Activated CD8-positive, alpha-beta memory T cell treated with anti-CD3 and anti-CD28 coated beads for 1 hour (primary cell): ENCODE data around the gene SETD6.

ENCODE experiments used
- DNase-seq, 2 donors: peaks; one replicate each; pipeline ENCODE4 v3.0.0-alpha.2; 2020; ENCODE audit warnings: low read depth in 1 of 2; ENCODE audit errors: extremely low read depth in 1 of 2

Gene SETD6

DNA sequence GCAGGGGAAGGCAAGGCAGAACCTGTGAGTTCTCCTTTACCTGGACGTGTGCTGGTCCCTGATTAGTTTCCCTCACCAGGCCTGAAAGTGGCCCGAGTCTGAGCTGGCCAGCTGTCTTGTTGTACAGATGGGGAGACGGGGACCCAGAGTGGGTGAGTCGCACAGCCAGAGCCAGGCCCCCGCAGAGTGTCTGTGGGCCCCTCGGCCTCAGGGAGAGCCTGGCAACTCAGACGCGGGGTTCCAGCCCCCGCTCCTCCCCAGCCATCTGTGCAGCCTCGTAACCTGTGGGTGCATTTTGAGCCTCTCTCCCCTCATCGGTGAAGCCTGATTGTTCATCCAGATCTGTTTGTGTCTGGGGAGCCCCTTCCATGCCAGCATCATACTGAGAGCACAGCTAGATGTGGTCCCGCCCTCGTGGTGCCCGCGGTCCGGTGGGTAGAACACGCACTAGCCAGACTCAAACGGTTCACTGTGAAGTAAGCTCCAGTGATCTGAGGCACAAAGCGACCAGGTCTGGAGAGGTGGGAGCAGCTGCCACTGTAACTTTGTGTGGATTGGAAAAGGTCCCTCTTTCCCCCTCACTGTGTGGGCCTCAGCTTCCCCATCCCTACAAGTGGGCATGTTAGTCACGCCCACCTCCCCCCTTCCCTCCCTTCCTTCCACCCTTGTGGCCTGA lies 21.4 kb upstream of the SETD6 start:
- DNase-seq, result no peak

DNA sequence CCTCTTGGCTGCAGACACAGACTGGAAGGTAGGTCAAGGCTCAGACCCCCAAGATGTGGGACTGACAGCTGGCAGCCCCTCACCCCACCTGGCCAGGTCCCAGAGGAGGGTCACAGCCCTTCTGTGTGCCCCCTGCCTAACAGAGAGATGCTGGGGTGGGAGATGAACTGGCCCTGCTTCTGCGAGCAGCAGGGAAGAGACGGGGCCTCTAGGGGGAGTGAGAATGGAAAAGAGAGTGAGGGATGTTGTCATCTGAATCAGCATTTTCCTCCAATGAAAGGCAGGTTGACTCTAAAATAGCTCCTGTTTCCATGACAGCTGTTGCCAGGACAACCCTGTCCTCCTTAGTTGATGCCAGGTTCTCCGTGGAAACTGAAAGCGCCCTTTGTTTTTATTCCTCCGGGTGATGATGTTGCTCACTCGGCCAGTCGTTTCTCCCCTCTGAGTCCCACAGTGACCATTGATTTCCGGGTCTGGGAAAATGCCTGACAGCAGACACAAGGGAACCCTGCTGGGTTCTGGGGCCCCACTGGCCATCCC lies 20.3 kb upstream of the SETD6 start:
- no peak for DNase-seq

DNA sequence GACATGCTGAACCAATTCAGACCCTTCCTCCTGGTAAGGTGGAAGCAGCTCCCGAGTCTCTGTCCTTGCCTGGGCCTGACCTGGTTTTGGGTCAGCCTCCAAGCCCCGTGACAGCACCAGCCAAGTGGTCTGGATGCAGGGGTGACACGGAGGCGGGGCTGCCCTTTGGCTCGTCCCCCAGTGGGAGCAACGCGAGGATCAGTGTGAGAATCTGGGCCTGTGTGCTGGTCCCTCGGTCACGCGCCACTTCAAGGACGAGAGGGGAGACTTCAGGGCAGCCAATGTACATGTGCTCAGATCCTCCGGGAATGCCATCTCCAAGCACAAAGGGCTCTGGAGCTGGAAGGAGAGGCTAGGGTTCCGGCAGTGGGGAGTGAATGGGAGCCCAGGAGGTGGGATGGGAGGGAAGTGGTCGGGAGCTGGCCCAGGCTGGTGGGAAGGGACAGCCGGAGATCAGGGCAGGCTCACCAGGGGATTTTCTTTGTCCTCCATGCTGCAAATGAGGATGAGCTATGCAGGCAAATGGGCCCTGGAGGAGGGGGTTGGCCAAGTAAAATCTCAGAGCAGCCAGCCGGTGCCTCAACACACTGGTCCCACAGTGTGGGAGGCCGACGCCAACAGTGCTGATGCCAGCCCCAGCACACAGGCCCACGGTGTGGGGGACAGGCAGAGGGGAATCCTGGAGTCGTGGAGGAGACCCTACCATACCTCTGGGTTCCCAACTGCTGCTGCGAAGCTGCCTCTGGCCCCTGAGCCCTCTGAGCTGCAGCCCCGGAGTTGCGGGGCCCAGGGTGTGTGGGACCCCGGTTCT lies 19.6 kb upstream of the SETD6 start:
- DNase-seq, result no peak

DNA sequence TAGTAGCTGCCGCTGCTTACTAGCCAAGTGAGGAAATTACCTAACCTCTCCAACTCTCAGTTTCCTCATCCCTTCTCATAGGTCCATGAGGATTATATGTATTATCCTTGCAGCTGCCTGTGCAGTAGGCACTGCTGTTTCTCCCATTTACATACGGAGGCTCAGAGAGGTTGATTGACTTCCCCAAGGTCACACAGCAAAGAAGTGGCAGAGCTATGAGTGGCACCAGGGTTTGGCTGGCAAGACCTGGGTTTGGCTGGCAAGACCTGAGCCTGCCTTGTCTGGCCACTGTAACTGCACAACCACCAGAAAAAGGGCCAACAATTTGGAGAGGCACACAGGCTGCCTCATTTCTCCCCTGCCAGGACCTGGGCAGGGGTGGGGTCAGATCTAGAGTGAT lies 17.8 kb upstream of the SETD6 start:
- no peak for DNase-seq

DNA sequence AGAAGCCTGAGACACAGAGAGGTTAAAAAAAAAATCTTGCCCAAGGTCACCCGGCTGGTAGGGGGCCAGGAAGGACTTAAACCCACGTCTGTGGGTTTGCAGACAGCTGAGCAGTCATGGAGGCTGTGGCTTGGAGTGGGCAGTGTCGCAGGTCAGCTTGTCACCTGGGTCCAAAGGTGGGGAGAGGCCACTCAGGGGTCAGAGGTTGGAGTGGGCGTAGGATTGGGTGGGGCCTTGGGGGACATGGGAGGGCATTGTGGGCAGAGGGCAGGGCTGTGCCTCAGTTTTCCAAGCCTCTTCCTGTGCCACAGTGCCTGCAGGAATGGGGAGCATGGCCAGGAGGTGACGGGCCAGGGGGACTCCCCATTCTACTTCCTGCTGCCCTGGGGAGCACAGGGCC lies 17.4 kb upstream of the SETD6 start:
- DNase-seq, result no peak

DNA sequence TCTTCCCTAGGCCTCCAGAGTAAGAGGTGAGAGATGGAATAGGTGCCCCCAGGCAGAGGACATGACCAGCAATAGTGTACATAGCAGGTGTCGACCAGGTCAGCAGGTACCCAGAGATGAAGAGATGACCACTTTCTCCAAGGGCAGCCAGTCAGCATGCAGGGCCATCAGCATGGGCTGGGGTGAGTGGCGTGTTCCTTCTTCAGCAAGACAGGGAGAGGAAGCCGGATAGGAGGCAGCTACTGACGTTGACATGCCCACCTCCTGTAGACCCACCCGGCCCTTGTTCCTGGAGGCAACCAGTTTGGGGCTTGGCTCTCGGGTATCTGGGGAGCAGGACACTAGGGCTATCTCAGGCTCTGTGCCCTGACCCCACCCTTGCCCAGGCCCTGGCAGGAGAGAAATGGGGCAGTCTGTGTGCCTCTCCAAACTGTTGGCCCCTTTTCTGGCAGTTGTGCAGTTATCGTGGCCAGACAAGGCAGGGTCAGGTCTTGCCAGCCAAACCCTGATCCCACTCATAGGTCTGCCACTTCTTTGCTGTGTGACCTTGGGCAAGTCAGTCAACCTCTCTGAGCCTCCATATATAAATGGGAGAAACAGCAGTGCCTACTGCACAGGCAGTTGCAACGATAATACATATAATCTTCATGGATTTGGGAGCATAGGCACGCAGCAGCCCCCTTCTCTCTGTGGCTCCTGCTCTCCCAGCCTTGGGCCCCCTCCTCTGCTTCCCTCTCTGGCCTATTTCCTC lies 16.8 kb upstream of the SETD6 start:
- DNase-seq, result no peak

DNA sequence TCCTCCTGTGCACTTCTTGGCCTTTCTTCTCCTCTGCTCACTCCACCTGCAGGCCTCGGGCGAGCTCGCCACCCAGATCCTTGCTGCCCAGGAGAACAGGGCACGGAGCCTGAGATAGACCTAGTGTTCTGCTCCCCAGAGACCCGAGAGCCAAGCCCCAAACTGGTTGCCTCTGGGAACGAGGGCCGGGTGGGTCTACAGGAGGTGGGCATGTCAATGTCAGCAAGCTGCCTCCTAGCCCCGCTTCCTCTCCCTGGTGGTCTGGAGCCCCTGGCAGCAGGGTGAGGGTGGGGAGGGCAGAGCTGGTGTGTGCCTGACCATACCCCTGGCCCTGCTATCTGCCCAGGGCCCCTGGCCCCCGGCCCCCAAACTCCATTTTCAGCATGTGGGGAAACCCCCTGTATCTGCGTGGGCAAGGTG lies 16.2 kb upstream of the SETD6 start:
- DNase-seq, result no peak

DNA sequence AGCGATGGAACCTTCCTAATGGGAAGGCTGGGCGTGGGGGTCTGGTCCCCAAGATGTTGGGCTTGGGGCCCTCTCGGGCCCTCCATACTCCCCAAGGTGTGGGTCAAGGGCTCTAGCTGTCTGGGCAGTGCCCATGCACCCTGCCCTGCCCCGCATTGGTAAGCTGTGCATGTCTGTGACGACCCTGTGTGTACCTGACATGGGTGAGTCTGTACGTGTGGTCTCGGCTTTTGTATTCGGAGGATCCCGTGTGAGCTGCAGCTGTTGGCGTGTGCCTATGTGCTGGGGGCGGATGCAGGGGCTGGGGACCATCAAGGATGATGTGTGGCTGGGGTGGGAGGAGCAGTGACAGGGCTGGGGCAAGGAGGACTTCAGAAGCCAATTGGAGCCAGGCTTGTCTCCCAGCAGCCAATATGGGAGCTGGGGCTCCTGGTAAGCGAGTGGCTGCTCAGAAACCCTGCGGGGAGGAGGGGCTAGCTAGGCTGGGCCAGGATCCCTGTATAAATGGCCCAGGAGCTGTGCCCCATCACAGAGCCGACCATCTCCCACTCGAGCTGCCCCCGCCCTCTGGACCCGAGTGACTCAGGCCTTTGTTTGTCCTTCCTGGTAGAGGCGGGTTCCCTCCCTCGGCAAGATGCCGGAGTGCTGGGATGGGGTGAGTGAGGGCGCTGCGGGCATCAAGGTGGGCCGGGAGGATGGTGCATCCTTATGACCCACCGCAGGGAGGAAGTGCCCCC lies 15.5 kb upstream of the SETD6 start, which contains the start of gene NDRG4:
TSS of gene NDRG4 (plus strand) at position 529 of the 737 bp plus-strand sequence. CDS start at position 635, 106 bp downstream.
- no peak for DNase-seq

DNA sequence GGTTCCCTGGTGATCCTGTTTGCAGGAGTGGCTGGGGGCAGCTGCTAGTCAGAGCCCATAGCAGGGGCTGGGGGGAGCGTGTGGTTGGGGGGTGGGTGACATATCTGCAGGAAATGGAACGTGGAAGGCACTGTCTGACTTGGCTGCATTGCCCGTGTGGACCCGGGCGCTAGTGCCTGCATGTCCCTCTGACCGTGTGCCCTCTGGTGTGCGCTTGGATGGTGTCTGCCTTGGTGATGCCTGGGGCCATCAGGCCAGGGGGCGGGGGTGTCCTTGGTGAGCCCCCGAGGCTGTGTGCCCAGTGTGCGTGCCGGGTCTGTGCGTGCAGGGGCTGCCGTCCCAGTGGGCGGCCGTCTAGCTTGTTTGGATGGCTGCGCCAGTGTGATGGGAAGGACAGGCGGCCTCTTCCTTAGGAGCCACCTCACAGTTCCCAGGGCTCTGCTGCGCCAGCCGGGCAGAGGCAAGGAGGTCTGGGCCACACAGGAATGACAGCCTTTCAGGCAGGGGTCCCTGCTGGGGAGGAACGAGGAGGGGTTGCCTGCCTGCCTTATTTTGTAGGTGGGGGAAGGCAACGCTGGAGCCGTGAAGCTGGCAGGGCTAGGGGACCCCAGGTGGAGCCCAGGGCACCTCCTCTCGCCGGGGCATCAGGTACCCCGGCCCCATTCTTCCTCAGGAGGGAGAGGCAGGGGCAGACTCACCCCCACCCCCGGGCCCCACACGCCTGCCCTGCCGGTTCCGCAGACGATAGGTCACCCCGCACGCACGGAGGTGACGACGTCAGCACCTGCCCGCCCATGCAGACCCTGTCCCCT lies 14.7 kb upstream of the SETD6 start:
- no peak for DNase-seq

DNA sequence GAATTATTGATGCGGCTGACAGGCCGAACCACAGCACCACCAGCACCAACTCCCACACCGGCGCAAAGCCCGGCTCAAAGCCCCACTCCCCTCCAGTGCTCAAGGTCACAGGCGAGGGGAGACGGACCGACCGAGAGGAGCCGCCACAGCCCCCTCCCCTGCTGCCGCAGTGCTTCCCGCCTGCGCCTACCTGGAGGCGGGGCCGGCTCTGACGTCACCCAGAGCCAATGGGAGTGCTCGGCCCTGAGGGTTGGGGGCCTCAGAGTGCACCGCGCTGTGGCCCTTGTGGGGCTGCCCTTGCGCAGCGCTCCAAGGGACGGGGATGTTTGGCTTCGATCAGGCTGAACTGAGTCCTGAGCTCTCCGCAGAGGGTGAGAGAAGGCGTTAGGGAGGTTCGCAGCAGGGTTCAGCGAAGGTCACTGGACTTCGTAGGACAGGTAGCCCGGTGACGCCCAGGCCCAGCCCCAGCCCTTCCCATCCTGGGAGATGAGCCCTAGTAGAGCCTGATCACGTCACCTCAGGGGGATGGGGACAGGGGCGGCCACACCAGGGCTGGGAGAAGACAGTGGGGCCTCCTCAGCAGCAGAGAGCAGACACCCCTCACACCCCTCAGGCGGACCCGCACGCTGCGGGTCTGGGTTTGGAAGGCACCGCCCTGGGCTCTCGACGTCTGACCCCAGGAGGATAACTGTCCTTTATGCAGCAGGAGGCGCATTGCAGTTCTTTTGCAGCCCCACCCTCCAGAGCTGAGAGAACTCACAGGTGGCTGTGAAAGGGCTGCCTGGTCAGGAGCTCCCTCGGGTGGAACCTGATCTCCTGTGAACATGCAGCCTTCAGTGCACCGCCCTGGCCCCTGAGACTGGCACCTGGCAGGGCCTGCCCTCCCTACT lies 13.8 kb upstream of the SETD6 start:
- DNase-seq, result no peak

DNA sequence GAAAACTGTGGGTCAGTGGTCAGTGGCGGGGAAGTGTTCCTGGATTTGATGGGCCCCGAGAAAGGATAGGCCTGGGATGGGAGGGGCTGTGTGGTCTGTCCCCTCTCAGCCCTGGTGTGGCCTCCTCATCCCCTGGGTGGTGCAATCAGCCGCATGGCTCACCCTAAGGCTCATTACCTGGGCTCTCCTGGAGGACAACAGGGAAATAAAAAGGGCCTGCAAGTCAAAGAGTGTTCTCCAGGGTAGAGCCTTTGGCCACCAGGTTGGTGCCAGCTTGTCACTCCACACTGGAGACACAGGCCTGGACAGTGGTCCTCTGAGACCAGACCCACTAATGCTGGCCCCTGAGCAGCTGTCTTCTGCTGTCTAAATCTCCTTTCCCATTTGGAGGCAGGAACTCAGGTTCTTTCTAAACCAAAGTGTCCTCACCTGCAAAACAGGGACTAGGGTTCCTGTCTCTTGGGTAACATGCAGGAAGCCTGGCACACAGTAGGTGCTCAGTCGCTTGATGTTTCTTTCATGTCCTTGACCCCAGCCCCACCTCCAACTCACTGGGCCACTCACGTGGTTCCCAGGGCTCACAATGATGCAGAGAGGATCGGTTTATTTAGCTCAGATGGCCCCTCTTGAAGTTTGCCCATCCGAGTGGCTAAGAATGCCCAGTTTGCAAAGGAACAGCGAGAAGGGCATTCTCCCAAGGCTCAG lies 12.9 kb upstream of the SETD6 start:
- DNase-seq, result no peak

DNA sequence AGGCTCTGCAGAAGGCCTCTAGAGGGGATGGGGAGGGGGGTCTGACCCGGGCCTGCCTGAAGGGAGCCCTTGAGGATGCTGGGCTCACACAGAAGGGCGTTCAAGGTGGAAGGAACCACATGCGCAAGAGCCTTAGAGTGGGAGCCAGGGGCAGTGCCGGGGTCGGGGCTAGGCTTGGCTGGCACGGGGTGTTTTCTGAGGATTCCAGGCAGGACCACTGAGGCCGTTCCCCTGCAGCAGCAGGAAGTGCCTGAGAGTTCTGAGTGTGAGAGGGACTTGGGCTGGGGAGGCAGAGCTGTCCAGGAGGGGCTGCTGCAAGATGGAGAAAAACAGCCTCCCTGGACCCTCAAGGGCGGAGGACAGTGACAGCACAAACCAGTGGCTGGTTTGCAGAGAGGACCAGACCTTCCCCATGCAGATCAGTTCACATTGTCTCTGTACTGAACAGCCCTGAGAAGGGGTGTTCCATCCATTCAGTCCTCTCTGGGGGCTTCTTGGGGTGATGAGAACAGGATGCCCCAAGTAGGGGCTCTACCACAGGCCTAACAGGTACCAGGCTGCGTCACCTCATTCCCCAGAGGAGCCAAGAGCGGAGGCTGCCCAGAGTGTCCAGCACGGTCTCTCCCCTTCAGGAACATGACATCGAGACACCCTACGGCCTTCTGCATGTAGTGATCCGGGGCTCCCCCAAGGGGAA lies 12.0 kb upstream of the SETD6 start:
- no peak for DNase-seq

DNA sequence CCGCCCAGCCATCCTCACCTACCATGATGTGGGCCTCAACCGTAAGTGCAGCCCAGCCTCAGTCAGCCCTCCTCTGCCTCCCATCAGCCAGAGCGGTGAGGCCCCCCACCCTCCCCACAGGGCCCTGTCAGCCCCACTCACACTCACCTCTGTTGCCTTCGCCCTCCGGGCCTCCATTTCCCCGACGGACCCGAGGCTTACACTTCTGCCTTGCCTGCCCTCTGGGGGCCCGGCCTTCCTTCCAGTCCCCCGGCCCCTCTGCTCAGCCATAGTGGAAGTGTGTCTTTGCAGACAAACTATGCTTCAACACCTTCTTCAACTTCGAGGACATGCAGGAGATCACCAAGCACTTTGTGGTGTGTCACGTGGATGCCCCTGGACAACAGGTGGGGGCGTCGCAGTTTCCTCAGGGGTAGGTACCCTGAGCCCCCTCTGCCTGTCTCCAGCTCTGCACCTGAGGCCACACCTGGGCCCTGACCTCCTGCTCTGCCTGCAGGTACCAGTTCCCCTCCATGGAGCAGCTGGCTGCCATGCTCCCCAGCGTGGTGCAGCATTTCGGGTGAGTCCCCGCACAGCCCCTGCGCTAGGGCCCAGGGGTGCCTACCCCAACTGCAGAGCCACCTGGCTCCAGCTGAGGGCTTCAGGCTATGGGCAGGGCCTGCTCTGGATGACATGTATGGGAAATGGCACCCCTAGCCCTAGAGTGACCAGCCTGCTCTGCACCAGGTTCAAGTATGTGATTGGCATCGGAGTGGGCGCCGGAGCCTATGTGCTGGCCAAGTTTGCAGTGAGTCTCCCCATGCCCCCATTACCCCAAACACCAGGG lies 11.2 kb upstream of the SETD6 start:
- DNase-seq, result no peak

DNA sequence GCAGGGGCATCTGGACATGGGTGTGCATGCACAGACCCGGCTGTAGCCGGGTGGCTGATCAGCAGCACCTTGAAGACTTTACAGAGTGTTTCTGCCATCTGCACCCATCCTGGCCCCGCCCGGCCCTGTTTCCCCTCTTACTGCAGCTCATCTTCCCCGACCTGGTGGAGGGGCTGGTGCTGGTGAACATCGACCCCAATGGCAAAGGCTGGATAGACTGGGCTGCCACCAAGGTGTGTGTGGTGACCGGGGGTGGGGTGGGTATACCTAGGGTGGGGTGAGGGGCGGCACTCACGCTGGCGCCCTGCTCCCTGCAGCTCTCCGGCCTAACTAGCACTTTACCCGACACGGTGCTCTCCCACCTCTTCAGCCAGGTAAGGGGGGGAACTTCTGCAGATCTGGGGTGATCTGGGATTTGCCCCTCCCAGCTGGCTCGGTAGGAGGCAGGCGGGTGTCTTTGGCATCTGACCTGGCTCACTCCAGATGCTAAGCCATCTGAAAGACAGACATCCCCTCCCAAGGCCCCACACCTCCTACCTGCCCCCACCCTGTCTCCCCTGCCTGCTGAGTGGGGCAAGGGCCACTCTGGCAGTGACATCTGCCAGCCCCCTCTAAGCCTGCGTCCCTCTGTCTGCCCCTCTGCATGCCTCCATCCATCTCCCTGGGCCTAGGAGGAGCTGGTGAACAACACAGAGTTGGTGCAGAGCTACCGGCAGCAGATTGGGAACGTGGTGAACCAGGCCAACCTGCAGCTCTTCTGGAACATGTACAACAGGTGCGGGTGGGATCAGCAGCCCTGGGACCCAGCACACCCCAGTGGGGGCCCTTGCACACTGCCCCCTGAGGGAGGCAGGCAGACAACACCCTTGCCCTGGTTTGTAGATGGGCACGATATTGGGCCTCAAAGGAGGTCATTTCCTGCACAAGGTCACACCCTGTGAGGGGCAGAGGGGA lies 8.8 kb upstream of the SETD6 start:
- DNase-seq, result no peak

DNA sequence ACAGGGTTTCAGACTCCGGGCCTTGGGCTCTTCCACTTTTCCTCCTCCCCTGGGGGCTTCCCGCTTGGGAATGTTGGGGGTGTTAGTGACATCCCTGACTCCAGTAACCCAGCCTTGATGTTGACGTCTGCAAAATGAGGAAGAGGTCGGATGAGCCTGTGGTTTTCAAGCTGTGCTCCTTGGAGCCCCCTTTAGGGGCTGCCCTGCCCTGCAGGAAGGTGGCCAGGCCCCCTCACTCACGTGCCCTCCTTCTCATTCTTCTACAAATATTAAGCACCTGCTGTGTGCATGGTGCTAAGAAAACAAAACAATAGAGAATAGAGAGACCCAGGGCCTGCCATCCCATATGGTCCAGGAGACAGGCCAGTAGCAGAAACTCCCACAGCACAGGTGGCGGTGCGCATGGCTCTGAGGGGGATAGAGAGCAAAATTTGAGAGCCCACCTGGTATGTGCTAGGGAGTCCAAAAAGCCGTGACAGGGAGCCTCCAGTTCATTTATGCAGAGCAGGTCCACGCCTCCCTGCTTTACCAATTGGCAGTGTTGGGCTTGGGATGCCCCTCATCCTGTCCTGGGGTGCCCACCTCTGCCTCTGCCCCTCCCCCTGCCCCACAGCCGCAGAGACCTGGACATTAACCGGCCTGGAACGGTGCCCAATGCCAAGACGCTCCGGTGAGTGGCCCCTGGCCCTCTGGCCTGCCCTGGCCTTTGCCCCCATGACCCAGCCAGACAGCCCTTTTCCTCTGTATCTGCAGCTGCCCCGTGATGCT lies 7.9 kb upstream of the SETD6 start:
- no peak for DNase-seq
